Fibroblast of mammary gland (primary cell): ENCODE data around the gene NFIB.

ENCODE experiments used
- DNase-seq: peaks from one replicate; pipeline ENCODE4 v3.0.0-alpha.2; 2010; ENCODE audit warnings: low read depth
- H3K4me3 ChIP-seq: 2 replicates; pipeline ENCODE4 v1.5.1; 2011; ENCODE audit warnings: low read depth, mild to moderate bottlenecking, low read length, moderate library complexity; ENCODE audit not compliant: control insufficient read depth
- TF ChIP-seq, protein P1 (sequence below): conservative IDR thresholded peaks from 2 replicates; pipeline ENCODE4 v1.5.1; 2011; ENCODE audit warnings: low read depth, low read length, inconsistent platforms; ENCODE audit not compliant: control insufficient read depth, insufficient read depth

Gene NFIB

DNA sequence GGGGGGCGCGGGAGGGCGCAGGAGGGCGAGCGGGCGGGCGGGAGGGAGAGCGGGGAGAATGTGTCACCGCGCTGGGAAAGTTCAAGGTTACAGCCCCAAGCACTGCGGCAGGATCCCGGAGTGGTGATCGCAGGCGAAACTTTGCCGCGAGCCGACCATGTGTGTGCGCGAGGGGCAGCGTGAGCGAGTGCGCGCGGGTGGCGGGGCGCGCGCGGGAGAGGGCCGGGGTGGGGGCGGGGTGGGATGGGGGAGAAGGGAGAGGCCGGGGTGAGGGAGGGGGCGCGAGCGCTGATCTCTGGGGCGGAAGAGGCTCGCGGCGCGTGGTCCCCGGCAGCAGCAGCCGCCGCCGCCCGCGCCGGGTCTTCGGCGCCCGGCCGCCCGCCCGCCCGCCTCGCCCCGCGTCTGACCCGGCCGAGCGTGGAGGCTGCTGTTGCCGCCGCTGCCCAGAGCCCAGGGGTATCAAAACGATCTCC lies at the start of gene NFIB:
TSS of gene NFIB (minus strand) at position 191 of the 473 bp plus-strand sequence. CDS start 630 bp downstream, outside the sequence.
- peak within 1 kb of the TSS; percentile 71 for H3K4me3 ChIP-seq
- TF ChIP-seq, protein P1, sequence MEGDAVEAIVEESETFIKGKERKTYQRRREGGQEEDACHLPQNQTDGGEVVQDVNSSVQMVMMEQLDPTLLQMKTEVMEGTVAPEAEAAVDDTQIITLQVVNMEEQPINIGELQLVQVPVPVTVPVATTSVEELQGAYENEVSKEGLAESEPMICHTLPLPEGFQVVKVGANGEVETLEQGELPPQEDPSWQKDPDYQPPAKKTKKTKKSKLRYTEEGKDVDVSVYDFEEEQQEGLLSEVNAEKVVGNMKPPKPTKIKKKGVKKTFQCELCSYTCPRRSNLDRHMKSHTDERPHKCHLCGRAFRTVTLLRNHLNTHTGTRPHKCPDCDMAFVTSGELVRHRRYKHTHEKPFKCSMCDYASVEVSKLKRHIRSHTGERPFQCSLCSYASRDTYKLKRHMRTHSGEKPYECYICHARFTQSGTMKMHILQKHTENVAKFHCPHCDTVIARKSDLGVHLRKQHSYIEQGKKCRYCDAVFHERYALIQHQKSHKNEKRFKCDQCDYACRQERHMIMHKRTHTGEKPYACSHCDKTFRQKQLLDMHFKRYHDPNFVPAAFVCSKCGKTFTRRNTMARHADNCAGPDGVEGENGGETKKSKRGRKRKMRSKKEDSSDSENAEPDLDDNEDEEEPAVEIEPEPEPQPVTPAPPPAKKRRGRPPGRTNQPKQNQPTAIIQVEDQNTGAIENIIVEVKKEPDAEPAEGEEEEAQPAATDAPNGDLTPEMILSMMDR = no peak
- peak; percentile 62 for DNase-seq

GRCh38 chr9:14362175-14362574 lies 48.2 kb upstream of the NFIB start:
- no peak overlapping the region for H3K4me3 ChIP-seq
- DNase-seq = peak; percentile 96
- TF ChIP-seq, protein P1 = no peak

- TF ChIP-seq, protein P1 = no peak
- no peak overlapping the region for H3K4me3 ChIP-seq
- peak; percentile 69 for DNase-seq
Observed at GRCh38 chr9:14361074-14361473, 47.1 kb upstream of the NFIB start.

- H3K4me3 ChIP-seq = no peak overlapping the region
- TF ChIP-seq, protein P1 = no peak
- peak; percentile 70 for DNase-seq
Observed at GRCh38 chr9:14358523-14358922, 44.6 kb upstream of the NFIB start.

DNA sequence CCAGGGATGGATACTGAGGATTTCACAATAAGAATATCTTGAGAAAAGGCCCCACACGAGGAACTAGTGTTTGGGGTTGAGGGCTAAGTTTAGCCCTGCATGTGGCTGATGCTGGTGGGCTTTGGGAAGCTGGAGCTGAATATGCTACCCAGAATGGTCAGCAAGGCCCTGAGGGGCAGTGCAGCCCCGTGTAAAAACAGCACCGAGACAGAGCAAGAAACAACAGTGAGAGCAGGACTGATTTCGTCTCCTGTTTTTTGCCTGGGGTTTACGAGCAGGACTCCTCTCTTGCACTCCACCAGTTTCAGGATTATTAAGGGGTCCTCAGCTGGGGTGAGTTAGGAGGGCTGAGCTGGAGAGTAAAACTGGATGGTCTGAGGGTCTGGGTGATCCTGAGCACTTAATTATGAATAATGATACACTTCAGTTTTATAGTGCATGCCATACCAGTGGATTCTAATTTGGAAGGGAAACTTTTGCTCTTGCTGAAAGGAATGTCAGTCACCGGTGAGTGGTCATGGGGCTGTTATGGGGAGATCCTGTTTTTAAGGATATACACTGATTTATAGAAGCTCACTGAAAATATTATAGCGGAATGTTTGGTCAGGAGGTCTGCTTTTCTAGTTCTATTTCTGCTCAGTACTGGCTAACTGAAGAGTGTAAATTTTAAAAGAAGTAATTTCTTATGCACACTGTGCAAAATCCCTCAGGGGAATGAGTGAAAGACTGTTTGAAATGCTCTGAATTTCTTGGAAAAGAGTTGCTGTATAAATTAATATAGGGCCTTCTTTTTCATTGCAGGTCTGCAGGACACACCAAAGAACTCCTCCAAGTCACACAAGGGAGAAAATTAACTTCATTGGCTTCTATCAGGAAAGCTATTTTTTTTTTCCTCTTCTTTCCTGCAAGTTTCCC lies 42.7 kb upstream of the NFIB start:
- H3K4me3 ChIP-seq = no peak overlapping the region
- TF ChIP-seq, protein P1 = no peak
- no peak for DNase-seq

- TF ChIP-seq, protein P1 = no peak
- DNase-seq = no peak
- H3K4me3 ChIP-seq = no peak overlapping the region
Observed at GRCh38 chr9:14354201-14354600, 40.3 kb upstream of the NFIB start.
